Glutamatergic neuron (in vitro differentiated cells): Measurements from ENCODE around the gene C10orf71. TPM values are rescaled to one million over a fixed set of nuclear protein-coding genes. Genes with fewer than 3 reads are reported as not detected.

Experiments used
- DNase-seq: peaks from one replicate; pipeline ENCODE4 v3.0.0; 2022
- H3K27ac Mint-ChIP-seq: one replicate; pipeline ENCODE4 v1.8.0; 2020; ENCODE audit warnings: mild to moderate bottlenecking, mixed read lengths, inconsistent platforms; ENCODE audit not compliant: unreplicated experiment
- H3K27me3 Mint-ChIP-seq: one replicate; pipeline ENCODE4 v1.8.0; 2020; ENCODE audit warnings: mild to moderate bottlenecking, moderate library complexity, mixed read lengths, inconsistent platforms; ENCODE audit not compliant: unreplicated experiment
- H3K36me3 Mint-ChIP-seq: one replicate; pipeline ENCODE4 v1.8.0; 2020; ENCODE audit warnings: mild to moderate bottlenecking, mixed read lengths, inconsistent platforms; ENCODE audit not compliant: unreplicated experiment
- H3K4me1 Mint-ChIP-seq: one replicate; pipeline ENCODE4 v1.8.0; 2020; ENCODE audit warnings: mild to moderate bottlenecking, low read depth, mixed read lengths, inconsistent platforms; ENCODE audit not compliant: unreplicated experiment
- H3K4me3 Mint-ChIP-seq: one replicate; pipeline ENCODE4 v1.8.0; 2020; ENCODE audit warnings: mild to moderate bottlenecking, mixed read lengths, inconsistent platforms; ENCODE audit not compliant: unreplicated experiment
- H3K9me3 Mint-ChIP-seq: one replicate; pipeline ENCODE4 v1.8.0; 2020; ENCODE audit warnings: mild to moderate bottlenecking, moderate library complexity, mixed read lengths, inconsistent platforms; ENCODE audit not compliant: unreplicated experiment
- total RNA-seq: library from RNA; stranded (reverse); fragmentation: NEBNext Ultra II Directional; extraction: Animal tissue kit (Norgen Biotek cat#: 25700); gene quantifications from one replicate; pipeline ENCODE4 v1.2.1, GENCODE V29; 2021; ENCODE audit not compliant: unreplicated experiment
- TF ChIP-seq, protein P1 (sequence below): fragments of 200-600 bp; sonication (generic); IDR thresholded peaks from one replicate; pipeline ENCODE4 v1.5.0; 2021; ENCODE audit not compliant: partially characterized antibody, unreplicated experiment

Gene C10orf71
- total RNA-seq, 1 donor from 2014 or later = 0.12 TPM

DNA sequence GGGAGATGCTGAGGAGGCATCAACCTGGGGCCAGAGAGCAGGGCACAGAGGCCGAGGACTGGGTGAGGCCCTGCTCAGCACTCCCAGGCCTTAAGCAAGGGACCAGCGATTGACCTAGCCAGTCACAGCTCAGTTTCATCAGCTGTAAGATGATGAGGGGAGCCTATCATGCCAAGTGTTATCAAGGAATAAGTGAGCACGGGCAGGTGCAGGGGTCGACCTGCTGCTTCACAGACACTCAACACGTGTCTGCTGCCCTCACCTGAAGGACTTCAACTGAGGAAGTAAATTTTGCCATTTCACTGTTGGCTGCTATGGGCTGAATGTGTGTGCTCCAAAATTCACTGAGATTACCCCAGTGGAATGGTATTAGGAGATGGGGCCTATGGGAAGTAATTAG lies 9.9 kb downstream of the C10orf71 start:
- Mint-ChIP-seq H3K4me3 (no peak overlapping the region), H3K9me3 (peaks cover 6% of the 10 kb centered on the region), H3K27me3 (no peaks in the 10 kb centered on the region), H3K4me1 (peaks cover 2% of the 10 kb centered on the region), H3K36me3 (peaks cover 3% of the 10 kb centered on the region), H3K27ac (no peak overlapping the region)
- no peak for DNase-seq
- TF ChIP-seq, protein P1, sequence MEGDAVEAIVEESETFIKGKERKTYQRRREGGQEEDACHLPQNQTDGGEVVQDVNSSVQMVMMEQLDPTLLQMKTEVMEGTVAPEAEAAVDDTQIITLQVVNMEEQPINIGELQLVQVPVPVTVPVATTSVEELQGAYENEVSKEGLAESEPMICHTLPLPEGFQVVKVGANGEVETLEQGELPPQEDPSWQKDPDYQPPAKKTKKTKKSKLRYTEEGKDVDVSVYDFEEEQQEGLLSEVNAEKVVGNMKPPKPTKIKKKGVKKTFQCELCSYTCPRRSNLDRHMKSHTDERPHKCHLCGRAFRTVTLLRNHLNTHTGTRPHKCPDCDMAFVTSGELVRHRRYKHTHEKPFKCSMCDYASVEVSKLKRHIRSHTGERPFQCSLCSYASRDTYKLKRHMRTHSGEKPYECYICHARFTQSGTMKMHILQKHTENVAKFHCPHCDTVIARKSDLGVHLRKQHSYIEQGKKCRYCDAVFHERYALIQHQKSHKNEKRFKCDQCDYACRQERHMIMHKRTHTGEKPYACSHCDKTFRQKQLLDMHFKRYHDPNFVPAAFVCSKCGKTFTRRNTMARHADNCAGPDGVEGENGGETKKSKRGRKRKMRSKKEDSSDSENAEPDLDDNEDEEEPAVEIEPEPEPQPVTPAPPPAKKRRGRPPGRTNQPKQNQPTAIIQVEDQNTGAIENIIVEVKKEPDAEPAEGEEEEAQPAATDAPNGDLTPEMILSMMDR = no peak

DNA sequence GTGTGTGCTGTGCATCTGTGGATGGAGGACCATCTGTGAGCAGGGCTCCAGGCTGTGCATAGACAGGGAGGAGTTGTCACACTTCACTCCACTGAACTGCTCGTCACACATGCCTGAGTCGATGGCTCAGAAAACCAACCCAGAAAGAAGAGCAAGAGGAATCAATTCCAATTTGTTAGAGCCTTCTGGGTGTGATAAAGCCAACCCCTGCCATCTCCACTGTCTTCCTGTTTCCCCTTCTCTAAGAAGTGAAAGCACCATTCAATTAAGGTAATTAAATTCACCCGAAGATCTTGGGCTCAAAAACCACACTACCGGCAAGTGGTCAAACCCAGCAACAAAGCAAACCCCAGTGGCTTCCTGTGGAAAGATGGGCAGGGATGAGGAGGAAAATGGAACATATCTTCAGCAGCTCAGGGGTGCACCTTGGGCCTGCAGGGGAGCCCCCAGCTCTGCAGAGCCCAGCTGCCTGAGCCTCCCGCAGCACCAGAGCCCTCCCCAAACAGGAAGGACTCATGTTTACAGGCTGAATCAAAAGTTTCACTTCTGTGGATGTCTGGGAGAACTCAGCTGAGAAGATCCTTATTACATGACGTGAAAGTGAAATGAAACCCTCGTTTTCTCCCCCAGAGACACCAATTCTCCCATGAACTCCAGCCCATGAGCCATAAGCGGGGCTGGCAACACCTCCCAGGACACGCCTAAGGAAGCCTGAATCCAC lies 10.9 kb downstream of the C10orf71 start:
- no peak for DNase-seq
- Mint-ChIP-seq H3K27me3 (no peaks in the 10 kb centered on the region), H3K9me3 (peaks cover 3% of the 10 kb centered on the region), H3K4me1 (peaks cover 2% of the 10 kb centered on the region), H3K27ac (no peak overlapping the region), H3K4me3 (no peak overlapping the region), H3K36me3 (peaks cover 3% of the 10 kb centered on the region)
- TF ChIP-seq, protein P1 = no peak

DNA sequence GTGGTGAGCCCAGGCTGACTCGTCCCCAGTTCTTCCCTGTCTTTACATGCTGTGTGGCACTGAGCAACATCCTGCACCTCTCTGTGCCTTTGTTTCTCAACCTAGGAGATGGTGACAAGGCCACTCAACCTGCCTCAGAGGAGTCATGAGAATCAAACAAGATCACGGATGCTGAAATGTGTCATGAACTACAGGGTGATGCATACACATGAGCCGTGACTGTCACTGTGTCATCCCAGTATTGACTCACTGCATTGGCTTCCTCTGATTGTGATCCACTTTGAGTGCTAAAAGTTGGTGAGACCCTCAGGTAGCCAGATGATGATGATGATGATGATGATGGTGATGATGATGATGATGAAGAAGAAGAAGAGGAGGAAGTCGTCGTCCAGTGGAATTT lies 11.5 kb downstream of the C10orf71 start:
- TF ChIP-seq, protein P1 = no peak

DNA sequence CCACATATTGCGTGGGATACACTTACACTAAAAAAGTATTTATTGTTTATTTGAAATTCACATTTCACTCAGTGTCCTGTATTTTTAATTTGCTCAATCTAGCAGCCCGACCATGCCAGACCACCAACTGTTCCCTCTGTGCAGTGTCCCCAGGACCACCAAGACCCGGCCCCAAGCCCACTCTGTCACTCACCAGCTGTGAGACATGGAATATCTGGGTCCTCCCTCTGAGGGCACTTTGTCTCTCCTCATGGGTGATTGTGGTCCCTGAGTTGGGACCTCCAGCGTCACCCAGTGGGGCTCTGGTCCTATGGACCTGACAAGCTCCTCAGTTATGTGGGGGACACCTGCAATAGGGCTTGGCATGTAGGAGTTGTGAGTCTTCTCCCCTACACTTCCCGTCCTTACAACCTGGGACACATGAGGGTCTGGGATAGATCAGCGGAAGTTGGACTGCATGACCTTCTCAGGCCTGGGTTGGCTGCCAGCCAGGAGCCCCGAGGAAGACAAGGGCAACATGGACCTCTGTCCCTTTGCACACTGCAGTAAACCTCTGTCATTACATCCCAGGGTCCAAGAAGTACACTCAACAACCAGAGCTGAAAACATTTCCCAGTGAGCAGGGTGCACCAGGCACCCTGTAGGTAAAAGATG lies 12.1 kb downstream of the C10orf71 start:
- Mint-ChIP-seq H3K27me3 (no peaks in the 10 kb centered on the region), H3K27ac (no peak overlapping the region), H3K9me3 (peaks cover 3% of the 10 kb centered on the region), H3K36me3 (peaks cover 3% of the 10 kb centered on the region), H3K4me1 (peaks cover 2% of the 10 kb centered on the region), H3K4me3 (no peak overlapping the region)
- TF ChIP-seq, protein P1 = no peak
- no peak for DNase-seq

More for the DNA sequence above, 11.5 kb downstream of the C10orf71 start:
- peaks cover 3% of the 10 kb centered on the region for H3K36me3 Mint-ChIP-seq
- no peak for DNase-seq
- H3K9me3 Mint-ChIP-seq = peaks cover 3% of the 10 kb centered on the region
- no peak overlapping the region for H3K27ac Mint-ChIP-seq
- H3K4me3 Mint-ChIP-seq = no peak overlapping the region
- no peaks in the 10 kb centered on the region for H3K27me3 Mint-ChIP-seq
- H3K4me1 Mint-ChIP-seq = peaks cover 2% of the 10 kb centered on the region
